ENCODE measurements around the gene ARAP3. TPM values are rescaled to one million over a fixed set of nuclear protein-coding genes. Genes with fewer than 3 reads are reported as not detected.

The ARAP3 gene
- total and polyA plus RNA-seq, 2 donors (not counting 3 experiments of a cell fraction or from before 2014, with no cell fraction given) = 60.6 to 136 TPM

DNA sequence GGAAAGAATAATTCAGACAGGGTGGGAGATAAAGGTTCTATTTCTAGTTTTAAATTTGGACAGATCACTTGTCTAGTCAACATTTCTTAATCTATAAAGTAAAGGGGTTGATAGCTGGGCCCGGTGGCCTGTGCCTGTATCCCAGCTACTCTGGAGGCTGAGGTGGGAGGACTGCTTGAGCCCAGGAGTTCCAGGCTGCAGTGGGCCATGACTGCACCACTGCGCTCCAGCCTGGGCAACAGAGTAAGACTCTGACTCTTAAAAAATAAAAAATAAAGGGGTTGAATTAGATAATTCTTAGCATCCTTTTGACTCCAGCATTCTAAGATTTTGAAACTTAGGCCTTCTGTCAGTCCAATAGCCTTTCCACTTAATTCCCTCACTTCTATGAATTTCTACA lies 74.0 kb downstream of the ARAP3 start:
- Histone ChIP-seq H2AFZ (ENCODE audit: low read depth, low read length) (no peak overlapping the region), H3K27ac (ENCODE audit: insufficient read depth, low read depth, low read length) (no peak overlapping the region), H4K20me1 (replicated peaks; ENCODE audit: control insufficient read depth, extremely low read depth, insufficient read depth, low read length) (no peaks in the 10 kb centered on the region), H3K9me3 (replicated peaks; ENCODE audit: control insufficient read depth, insufficient read depth, low read length) (no peaks in the 10 kb centered on the region), H3K27me3 (ENCODE audit: control insufficient read depth in 2 of 2, insufficient read depth in 2 of 2, low read length in 2 of 2) (no peaks in the 10 kb centered on the region), H3K9ac (replicated peaks; ENCODE audit: extremely low read depth, insufficient read depth, low read length) (no peak overlapping the region), H3K4me1 (ENCODE audit: control insufficient read depth, extremely low read depth, insufficient read depth, low read length) (peaks cover 28% of the 10 kb centered on the region), H3K9me1 (replicated peaks; ENCODE audit: control insufficient read depth, extremely low read depth, insufficient read depth, low read length) (no peaks in the 10 kb centered on the region), H3K36me3 (ENCODE audit: control insufficient read depth in 2 of 2, extremely low read depth in 1 of 2, insufficient read depth in 2 of 2, low read length in 2 of 2) (no peaks in the 10 kb centered on the region), H3K4me3 (replicated peaks in 1 of 3; ENCODE audit: insufficient read depth in 1 of 3, low read depth in 1 of 3, low read length in 3 of 3) (no peak overlapping the region), H3K4me2 (ENCODE audit: insufficient read depth, low read length) (no peak overlapping the region), H3K79me2 (ENCODE audit: control insufficient read depth, insufficient read depth, low read length) (peaks cover 61% of the 10 kb centered on the region)
- FAIRE-seq (no peak), DNase-seq (ENCODE audit: low read depth, low spot score) (no peak)
- ChIA-PET CTCF (interaction anchor here (0.5 to 9.0 kb wide), 3 partner anchors 11 to 970 kb away, joined by 3 to 114 read pairs (median 78); partner anchors contain the start of gene DIAPH1), POLR2A (no interaction called here)
- intact Hi-C loops (cut with micrococcal nuclease) = no loop called here
- TF ChIP-seq GATA2 (IDR thresholded peaks at IDR 0.05; ENCODE audit: insufficient read depth, insufficient read length, low read depth, low read length) = no peak
- TF ChIP-seq FOS (IDR thresholded peaks at IDR 0.05; ENCODE audit: borderline replicate concordance, insufficient read depth, low read length) = no peak
- no peak for TF ChIP-seq MAX (IDR thresholded peaks at IDR 0.05; ENCODE audit: insufficient read depth, insufficient read length)
- TF ChIP-seq POLR2AphosphoS5 (IDR thresholded peaks at IDR 0.05; ENCODE audit: insufficient read depth, low read depth, low read length) = no peak
- TF ChIP-seq MYC (IDR thresholded peaks at IDR 0.05; ENCODE audit: low read depth, low read length) = no peak
- dilution Hi-C loops (cut with MboI; ENCODE audit: extremely low pct_ligation_motif_present, low sequenced_read_pairs) = no loop called here
- BruUV-seq (replicated peaks) = no TSS peak

DNA sequence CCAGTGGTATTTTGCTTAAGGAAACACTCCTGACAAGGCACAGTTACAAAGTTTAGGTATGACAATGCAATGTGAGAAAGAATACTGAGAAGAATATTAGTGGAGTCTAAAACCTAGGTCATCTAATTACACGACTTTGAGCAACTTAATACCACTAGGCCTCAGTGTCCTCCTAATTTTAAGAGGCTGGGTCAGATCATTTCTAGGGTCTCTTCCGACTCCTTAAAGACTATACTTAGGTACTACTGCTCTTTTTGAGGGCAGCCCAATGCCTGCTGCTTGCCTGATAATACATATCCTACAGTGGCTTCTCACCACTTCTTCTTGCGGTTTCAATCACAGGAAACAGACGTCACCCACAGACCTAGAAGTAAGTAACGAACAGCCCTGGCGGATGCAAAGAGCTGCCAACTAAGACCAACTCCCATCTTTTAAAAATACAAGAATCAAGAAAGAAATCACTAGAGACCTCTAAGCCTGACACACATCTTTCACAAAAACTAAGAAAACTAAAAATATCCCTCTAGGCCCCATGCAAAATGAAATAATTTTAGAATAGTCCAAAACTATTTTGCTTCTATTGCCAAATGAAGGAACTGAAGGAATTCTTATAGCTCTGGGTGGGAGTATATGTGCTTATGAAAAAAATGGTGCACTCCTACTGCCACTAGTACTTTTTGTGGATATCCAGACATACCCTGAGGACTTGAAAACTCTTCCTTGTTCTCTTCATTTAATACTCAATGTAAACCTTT lies 76.3 kb downstream of the ARAP3 start:
- no peak overlapping the region for H2AFZ ChIP-seq (ENCODE audit: low read depth, low read length)
- no peaks in the 10 kb centered on the region for H3K9me3 ChIP-seq (replicated peaks; ENCODE audit: control insufficient read depth, insufficient read depth, low read length)
- peaks cover 28% of the 10 kb centered on the region for H3K4me1 ChIP-seq (ENCODE audit: control insufficient read depth, extremely low read depth, insufficient read depth, low read length)
- BruUV-seq (replicated peaks) = TSS peak; percentile 30
- no peaks in the 10 kb centered on the region for H3K36me3 ChIP-seq (ENCODE audit: control insufficient read depth in 2 of 2, extremely low read depth in 1 of 2, insufficient read depth in 2 of 2, low read length in 2 of 2)
- peak overlapping the region; percentile 42 for H3K9ac ChIP-seq (replicated peaks; ENCODE audit: extremely low read depth, insufficient read depth, low read length)
- no peaks in the 10 kb centered on the region for H3K9me1 ChIP-seq (replicated peaks; ENCODE audit: control insufficient read depth, extremely low read depth, insufficient read depth, low read length)
- peaks cover 53% of the 10 kb centered on the region for H3K79me2 ChIP-seq (ENCODE audit: control insufficient read depth, insufficient read depth, low read length)
- intact Hi-C loops (cut with micrococcal nuclease) = loop anchor here (1.0 kb wide), 2 partner anchors 12 to 14 kb away; no protein-coding TSS in a partner anchor
- peak overlapping the region; percentile 70 for H3K4me2 ChIP-seq (ENCODE audit: insufficient read depth, low read length)
- H3K27ac ChIP-seq (ENCODE audit: insufficient read depth, low read depth, low read length) = peak overlapping the region; percentile 78
- DNase-seq (ENCODE audit: low read depth, low spot score) = peak; percentile 88
- H3K27me3 ChIP-seq (ENCODE audit: control insufficient read depth in 2 of 2, insufficient read depth in 2 of 2, low read length in 2 of 2) = no peaks in the 10 kb centered on the region
- dilution Hi-C loops (cut with MboI; ENCODE audit: extremely low pct_ligation_motif_present, low sequenced_read_pairs) = no loop called here
- H3K4me3 ChIP-seq (replicated peaks in 1 of 3; ENCODE audit: insufficient read depth in 1 of 3, low read depth in 1 of 3, low read length in 3 of 3) = no peak overlapping the region
- ChIA-PET POLR2A (interaction anchor here (0.8 kb wide), 1 partner anchor 14 kb away, joined by 4 read pairs; no protein-coding TSS in a partner anchor), CTCF (interaction anchor here (0.8 to 9.0 kb wide), 8 partner anchors 9 to 41 kb away, joined by 3 to 114 read pairs (median 5); partner anchors contain the start of gene DIAPH1)
- peak; percentile 94 for FAIRE-seq
- H4K20me1 ChIP-seq (replicated peaks; ENCODE audit: control insufficient read depth, extremely low read depth, insufficient read depth, low read length) = no peaks in the 10 kb centered on the region
- TF ChIP-seq JUN (IDR thresholded peaks at IDR 0.05; ENCODE audit: borderline replicate concordance, insufficient read depth, insufficient read length, low read depth) (peak; percentile 16), GATA2 (IDR thresholded peaks at IDR 0.05; ENCODE audit: insufficient read depth, insufficient read length, low read depth, low read length) (peak; percentile 47), MAX (IDR thresholded peaks at IDR 0.05; ENCODE audit: insufficient read depth, insufficient read length) (no peak), POLR2AphosphoS5 (IDR thresholded peaks at IDR 0.05; ENCODE audit: insufficient read depth, low read depth, low read length) (peak; percentile 76)

Measured in endothelial cell of umbilical vein (primary cell).